T-helper 2 cell treated with Interferon-gamma antibody and Interleukin-4, amounts not matched to agents 5 μg/mL and 100 μg/mL, for 36 hours (primary cell): ENCODE results near the gene STXBP5L.
"Not testable (repeated sequence)": the region's sequence is repeated elsewhere in the genome, so short reads cannot be mapped to it uniquely, and the experiment has no call there.

Experiments
- DNase-seq: peaks from one replicate; pipeline ENCODE4 v3.0.0; 2021; ENCODE audit warnings: low spot score
- H3K27ac Mint-ChIP-seq: one replicate; pipeline ENCODE4 v1.8.0; 2021; ENCODE audit warnings: mild to moderate bottlenecking, mixed read lengths
- H3K27me3 Mint-ChIP-seq: one replicate; pipeline ENCODE4 v1.8.0; 2021; ENCODE audit warnings: low read depth, mixed read lengths
- H3K36me3 Mint-ChIP-seq: one replicate; pipeline ENCODE4 v1.8.0; 2021; ENCODE audit warnings: low read depth, mixed read lengths
- H3K4me1 Mint-ChIP-seq: one replicate; pipeline ENCODE4 v1.8.0; 2021; ENCODE audit warnings: low read depth, mixed read lengths
- H3K4me3 Mint-ChIP-seq: one replicate; pipeline ENCODE4 v1.8.0; 2022; ENCODE audit warnings: mild to moderate bottlenecking, moderate library complexity, mixed read lengths
- H3K9me3 Mint-ChIP-seq: one replicate; pipeline ENCODE4 v1.8.0; 2021; ENCODE audit warnings: mixed read lengths

STXBP5L gene

DNA sequence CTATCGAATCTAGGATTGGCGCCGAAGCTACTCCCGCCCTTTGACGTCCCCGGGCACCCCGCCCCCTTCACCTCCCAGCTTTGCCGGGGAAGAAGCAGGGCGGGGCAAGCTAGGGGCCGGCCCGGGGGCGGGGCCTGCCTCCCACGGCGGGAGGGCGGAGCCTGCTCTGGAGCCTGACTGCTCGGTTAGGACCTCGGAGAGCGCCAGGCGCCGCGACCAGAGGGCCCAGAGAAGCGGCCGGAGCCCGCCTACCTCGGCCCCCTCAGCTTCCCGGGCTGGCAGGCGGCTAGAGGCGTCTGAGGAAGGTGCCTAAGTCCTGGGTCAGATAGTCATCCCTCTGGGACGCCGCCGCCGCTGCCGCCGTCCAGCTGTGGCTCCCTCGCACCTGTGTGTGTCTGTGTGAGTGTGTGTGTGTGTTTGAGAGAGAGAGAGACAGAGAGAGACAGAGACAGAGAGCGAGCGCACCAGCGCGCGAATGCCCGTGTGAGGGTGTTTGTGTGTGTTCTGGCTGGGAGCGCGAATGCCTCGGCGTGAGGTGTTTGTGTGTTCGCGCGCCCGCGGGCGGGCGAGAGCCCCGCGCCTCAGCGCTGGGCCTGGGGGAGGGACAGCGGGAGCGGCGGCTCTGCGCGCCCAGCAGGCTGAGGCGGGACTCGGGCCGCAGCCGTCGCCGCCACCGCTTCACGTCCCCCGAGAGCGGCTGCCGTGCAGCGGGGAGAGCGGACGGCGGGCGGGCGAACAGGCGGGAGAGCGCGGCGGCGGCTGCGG, at the start of gene STXBP5L:
TSS of gene STXBP5L (plus strand) at position 176 of the 765 bp plus-strand sequence. CDS start 1,374 bp downstream, outside the sequence.
- Mint-ChIP-seq H3K4me1 (peaks cover 10% of the 10 kb centered on the region), H3K4me3 (peak within 1 kb of the TSS; percentile 84), H3K36me3 (peaks cover 2% of the 10 kb centered on the region), H3K27me3 (peaks cover 43% of the 10 kb centered on the region), H3K9me3 (no peaks in the 10 kb centered on the region), H3K27ac (no peak within 1 kb of the TSS)
- peak; percentile 45 for DNase-seq

- Mint-ChIP-seq H3K36me3 (no peaks in the 10 kb centered on the region), H3K4me3 (no peak overlapping the region), H3K27ac (no peak overlapping the region), H3K4me1 (no peaks in the 10 kb centered on the region), H3K27me3 (peaks cover 3% of the 10 kb centered on the region), H3K9me3 (no peaks in the 10 kb centered on the region)
- no peak for DNase-seq
Observed at GRCh38 chr3:120858521-120858920, 49.5 kb upstream of the STXBP5L start.

GRCh38 chr3:120864541-120864940, 43.5 kb upstream of the STXBP5L start:
- Mint-ChIP-seq H3K4me1 (no peaks in the 10 kb centered on the region), H3K36me3 (no peaks in the 10 kb centered on the region), H3K9me3 (no peaks in the 10 kb centered on the region), H3K27ac (no peak overlapping the region), H3K4me3 (no peak overlapping the region), H3K27me3 (peaks cover 3% of the 10 kb centered on the region)
- no peak for DNase-seq

DNA sequence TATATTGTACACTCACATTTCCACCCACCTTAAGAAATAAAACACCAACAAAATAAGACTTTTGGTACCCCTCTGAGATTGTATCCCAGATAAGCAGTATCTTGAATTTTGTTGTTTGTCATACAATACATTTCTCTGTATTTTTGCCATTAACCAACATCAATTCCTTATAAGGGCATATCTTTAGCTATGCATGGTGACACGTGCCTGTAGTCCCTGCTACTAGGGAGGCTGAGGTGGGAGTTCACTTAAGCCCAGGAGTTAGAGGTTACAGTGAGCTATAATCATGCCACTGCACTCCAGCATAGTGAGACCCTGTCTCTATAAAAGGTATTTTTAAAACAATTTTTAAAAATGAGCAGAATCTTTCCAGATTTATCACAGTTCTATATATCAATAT, 32.5 kb upstream of the STXBP5L start:
- no peak overlapping the region for H3K27ac Mint-ChIP-seq

DNA sequence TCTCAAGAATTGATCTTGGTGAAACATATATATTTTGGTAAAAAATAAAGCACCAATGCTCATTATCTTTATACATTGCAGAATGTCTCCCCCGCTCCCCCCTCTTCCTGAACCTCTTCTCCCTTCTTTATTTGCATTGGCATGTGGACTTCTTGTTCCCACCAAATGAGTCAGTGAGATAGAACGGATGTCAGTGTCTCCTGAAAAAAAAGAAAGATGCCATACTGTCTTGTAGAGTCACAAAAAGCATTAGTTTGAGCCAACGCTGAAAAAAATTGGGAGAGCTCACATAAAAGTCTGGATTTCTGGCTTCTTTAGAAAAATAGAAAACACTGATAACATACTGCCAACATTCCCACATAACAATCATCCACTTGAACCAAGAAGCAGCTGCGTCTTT, 32.0 kb upstream of the STXBP5L start:
- no peaks in the 10 kb centered on the region for H3K9me3 Mint-ChIP-seq
- no peak overlapping the region for H3K27ac Mint-ChIP-seq
- no peak for DNase-seq
- no peaks in the 10 kb centered on the region for H3K27me3 Mint-ChIP-seq
- no peaks in the 10 kb centered on the region for H3K4me1 Mint-ChIP-seq
- no peaks in the 10 kb centered on the region for H3K36me3 Mint-ChIP-seq
- H3K4me3 Mint-ChIP-seq, result no peak overlapping the region

More for the DNA sequence above, 32.5 kb upstream of the STXBP5L start:
- no peak for DNase-seq
- Mint-ChIP-seq H3K27me3 (no peaks in the 10 kb centered on the region), H3K4me3 (no peak overlapping the region), H3K9me3 (no peaks in the 10 kb centered on the region), H3K36me3 (no peaks in the 10 kb centered on the region), H3K4me1 (no peaks in the 10 kb centered on the region)

GRCh38 chr3:120879411-120879810, 28.6 kb upstream of the STXBP5L start:
- Mint-ChIP-seq H3K27me3 (no peaks in the 10 kb centered on the region), H3K27ac (no peak overlapping the region), H3K4me1 (no peaks in the 10 kb centered on the region), H3K4me3 (no peak overlapping the region), H3K36me3 (no peaks in the 10 kb centered on the region), H3K9me3 (no peaks in the 10 kb centered on the region)
- no peak for DNase-seq

GRCh38 chr3:120892921-120893320, 15.1 kb upstream of the STXBP5L start:
- no peak for DNase-seq
- Mint-ChIP-seq H3K27ac (no peak overlapping the region), H3K36me3 (no peaks in the 10 kb centered on the region), H3K4me3 (no peak overlapping the region), H3K27me3 (no peaks in the 10 kb centered on the region), H3K4me1 (no peaks in the 10 kb centered on the region), H3K9me3 (no peaks in the 10 kb centered on the region)

- Mint-ChIP-seq H3K27ac (no peak overlapping the region), H3K4me3 (no peak overlapping the region), H3K4me1 (no peaks in the 10 kb centered on the region), H3K9me3 (peaks cover 2% of the 10 kb centered on the region), H3K36me3 (no peaks in the 10 kb centered on the region), H3K27me3 (no peaks in the 10 kb centered on the region)
- DNase-seq, result no peak
Observed at GRCh38 chr3:120894316-120895057, 13.5 kb upstream of the STXBP5L start.

DNA sequence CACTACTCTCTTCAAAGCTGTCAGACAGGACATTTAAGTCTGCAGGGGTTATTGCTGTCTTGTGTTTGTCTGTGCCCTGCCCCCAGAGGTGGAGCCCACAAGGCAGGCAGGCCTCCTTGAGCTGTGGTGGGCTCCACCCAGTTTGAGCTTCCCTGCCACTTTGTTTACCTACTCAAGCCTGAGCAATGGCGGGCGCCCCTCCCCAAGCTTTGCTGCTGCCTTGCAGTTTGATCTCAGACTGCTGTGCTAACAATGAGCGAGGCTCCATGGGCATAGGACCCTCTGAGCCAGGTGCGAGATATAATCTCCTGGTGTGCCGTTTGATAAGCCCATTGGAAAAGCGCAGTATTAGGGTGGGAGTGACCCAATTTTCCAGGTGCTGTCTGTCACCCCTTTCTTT, 6.3 kb upstream of the STXBP5L start:
- H3K36me3 Mint-ChIP-seq, H3K27me3 Mint-ChIP-seq, H3K4me3 Mint-ChIP-seq, H3K9me3 Mint-ChIP-seq, H3K4me1 Mint-ChIP-seq, DNase-seq, H3K27ac Mint-ChIP-seq: not testable (repeated sequence)

DNA sequence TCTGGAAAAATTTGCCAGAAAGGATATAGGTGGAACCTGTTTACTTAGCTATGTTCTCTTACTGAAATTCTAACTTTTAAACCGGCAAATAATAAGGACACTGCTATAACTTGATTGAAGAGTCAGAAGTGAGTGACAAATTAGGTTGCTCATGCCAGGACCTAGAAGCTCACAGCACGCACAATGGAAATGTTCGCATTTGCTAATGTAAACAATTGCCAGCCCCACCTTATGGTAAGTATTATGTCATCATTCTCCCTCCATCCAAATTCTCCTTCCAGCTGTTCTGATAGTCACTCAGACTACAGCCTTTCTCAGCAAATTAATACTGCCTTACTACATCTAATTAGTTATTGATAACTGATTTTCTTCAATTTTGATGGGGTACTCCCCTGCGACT, 4.8 kb upstream of the STXBP5L start:
- Mint-ChIP-seq H3K27ac (no peak overlapping the region), H3K9me3 (peaks cover 3% of the 10 kb centered on the region), H3K4me1 (peaks cover 4% of the 10 kb centered on the region), H3K36me3 (peaks cover 1% of the 10 kb centered on the region), H3K4me3 (no peak overlapping the region), H3K27me3 (peaks cover 15% of the 10 kb centered on the region)
- no peak for DNase-seq

DNA sequence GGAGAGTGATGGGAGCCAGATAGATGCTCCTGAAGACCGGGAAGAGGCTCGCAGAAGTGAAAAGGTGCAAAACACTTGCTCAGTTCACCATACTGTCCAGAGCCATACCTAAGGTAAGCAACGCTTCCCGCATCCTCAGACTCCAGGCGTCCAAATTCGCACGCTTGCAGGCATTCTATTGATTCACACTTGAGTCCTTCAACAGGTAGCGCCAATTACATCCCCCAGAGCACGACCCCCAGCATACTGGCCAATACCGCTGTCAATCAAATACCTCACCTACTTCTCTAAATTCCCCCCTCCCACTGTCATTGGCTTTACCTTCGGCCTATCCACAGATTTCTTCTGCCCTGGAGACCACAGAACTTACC, 361 bp upstream of the STXBP5L start:
- Mint-ChIP-seq H3K4me3 (peak overlapping the region; percentile 84), H3K4me1 (peaks cover 10% of the 10 kb centered on the region), H3K9me3 (no peaks in the 10 kb centered on the region), H3K36me3 (peaks cover 2% of the 10 kb centered on the region), H3K27ac (no peak overlapping the region), H3K27me3 (peaks cover 41% of the 10 kb centered on the region)
- DNase-seq, result no peak

GRCh38 chr3:120908795-120909601, 993 bp downstream of the STXBP5L start:
- Mint-ChIP-seq H3K36me3 (peaks cover 2% of the 10 kb centered on the region), H3K27ac (no peak overlapping the region), H3K4me1 (peaks cover 10% of the 10 kb centered on the region), H3K4me3 (peak overlapping the region; percentile 50), H3K9me3 (no peaks in the 10 kb centered on the region), H3K27me3 (peaks cover 43% of the 10 kb centered on the region)
- no peak for DNase-seq

DNA sequence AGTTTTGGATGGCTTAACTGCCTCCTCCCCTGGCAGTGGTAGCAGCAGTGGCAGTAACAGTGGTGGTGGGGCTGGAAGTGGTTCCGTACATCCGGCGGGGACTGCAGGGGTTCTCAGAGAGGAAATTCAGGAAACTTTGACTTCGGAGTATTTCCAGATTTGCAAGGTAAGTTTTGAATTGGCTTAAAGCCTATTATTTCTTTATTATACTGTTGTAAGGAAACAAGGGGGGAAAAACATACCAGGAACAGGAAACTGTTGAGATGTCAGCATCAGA, 1.5 kb downstream of the STXBP5L start:
- H3K36me3 Mint-ChIP-seq, result peaks cover 2% of the 10 kb centered on the region
- no peak for DNase-seq
- peaks cover 43% of the 10 kb centered on the region for H3K27me3 Mint-ChIP-seq
- H3K4me1 Mint-ChIP-seq, result peaks cover 10% of the 10 kb centered on the region
- no peak overlapping the region for H3K4me3 Mint-ChIP-seq
- H3K27ac Mint-ChIP-seq, result no peak overlapping the region
- H3K9me3 Mint-ChIP-seq, result no peaks in the 10 kb centered on the region

DNA sequence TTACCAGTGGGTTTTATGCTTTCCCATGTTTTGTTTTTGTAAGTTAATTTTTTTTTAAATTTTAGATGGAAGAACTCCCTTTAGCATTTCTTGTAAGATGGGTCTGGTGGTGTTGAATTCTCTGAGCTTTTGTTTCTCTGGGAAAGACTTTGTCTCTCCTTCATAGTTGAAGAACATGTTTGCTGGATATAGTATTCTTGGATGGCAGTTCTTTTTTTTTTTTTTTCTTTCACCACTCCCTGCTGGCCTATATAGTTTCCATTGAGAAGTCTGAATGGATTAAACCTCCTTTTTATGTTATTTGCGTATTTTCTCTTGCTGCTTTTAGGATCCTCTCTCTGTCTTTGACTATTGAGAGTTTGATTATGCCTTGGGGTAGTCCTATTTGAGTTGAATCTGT, 18.1 kb downstream of the STXBP5L start:
- Mint-ChIP-seq H3K4me3 (no peak overlapping the region), H3K4me1 (no peaks in the 10 kb centered on the region), H3K9me3 (peaks cover 13% of the 10 kb centered on the region), H3K27ac (no peak overlapping the region), H3K27me3 (no peaks in the 10 kb centered on the region), H3K36me3 (no peaks in the 10 kb centered on the region)
- no peak for DNase-seq
